Stimulated activated CD8-positive, alpha-beta memory T cell treated with anti-CD3 and anti-CD28 coated beads, Interleukin-4, amount 100 ng/mL, for 1 hour (primary cell): ENCODE results near the gene GNG12.

ENCODE experiments used
- DNase-seq, 2 donors: peaks; one replicate each; pipeline ENCODE4 v3.0.0-alpha.2; 2020; ENCODE audit warnings: low read depth in 2 of 2, low spot score in 1 of 2

Gene GNG12

GRCh38 chr1:67815303-67816094 lies 17.8 kb downstream of the GNG12 start:
- no peak for DNase-seq

DNA sequence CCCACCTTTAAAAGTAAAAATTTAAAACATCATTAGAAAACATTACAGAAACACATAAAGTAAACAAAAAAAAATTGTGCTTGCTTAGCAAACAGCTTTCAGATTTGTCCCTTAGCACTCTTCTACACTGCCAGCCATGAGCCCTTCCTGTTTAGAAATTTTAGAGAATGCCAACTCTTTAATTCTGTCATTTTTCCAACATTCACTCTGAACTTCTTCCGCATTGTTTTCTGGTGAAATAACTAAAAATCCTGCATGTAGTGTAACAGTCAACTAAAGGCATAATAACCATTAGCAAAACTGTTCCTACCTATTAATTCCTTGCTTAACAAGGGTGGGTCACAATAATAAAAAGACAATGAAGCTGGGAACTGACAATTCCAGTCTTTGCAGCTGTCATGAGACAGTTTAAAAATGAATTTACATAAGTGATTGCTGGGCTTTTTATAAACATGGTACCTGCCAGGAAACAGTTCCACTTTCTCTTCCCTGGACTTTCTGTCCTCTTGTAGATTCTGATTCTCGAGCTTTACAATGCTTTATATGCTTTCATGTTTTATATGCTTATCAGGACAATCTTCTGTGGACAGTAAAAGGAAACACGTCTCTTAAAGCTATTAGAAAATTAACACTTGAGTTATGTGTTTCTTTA lies 19.0 kb downstream of the GNG12 start:
- no peak for DNase-seq

DNA sequence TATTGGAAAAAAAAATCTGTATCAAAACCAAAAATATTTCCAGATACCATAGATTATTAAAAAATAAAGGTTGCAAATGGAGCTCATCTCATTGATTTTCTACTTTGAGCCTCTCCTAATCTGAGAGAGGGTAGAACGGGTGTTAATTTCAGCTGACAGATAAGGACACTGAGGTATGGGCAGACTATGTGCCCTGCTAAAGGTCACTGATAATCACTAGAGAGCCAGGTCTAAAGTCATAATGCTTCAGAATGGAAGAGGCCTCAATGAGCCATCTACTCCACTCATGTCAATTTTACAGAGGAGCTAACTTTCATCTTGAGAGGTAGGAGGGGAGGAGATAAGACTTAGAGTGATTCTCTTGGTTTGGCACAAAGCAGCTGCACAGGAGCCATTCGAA lies 21.0 kb downstream of the GNG12 start:
- DNase-seq = no peak

GRCh38 chr1:67811781-67812180 lies 21.5 kb downstream of the GNG12 start:
- DNase-seq = no peak

GRCh38 chr1:67809887-67810286 lies 23.4 kb downstream of the GNG12 start:
- no peak for DNase-seq

DNA sequence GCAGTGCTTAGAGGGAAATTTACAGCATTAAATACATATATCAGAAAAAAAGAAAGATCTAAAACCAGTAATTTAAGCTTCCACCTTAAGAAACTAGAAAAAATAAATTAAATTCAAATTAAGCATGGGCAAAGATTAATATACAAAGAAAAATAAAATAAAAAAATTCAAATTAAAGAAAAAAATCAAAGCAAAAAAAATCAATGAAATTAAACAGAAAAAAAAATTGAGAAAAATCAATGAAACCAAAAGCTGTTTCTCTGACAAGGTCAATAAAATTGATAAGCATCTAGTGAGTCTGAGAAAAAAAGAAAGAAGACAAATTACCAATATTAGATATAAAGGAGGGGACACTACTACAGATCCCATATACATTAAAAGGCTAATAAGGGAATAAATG lies 26.0 kb downstream of the GNG12 start:
- DNase-seq = no peak

GRCh38 chr1:67804710-67805109 lies 28.6 kb downstream of the GNG12 start:
- DNase-seq = no peak

DNA sequence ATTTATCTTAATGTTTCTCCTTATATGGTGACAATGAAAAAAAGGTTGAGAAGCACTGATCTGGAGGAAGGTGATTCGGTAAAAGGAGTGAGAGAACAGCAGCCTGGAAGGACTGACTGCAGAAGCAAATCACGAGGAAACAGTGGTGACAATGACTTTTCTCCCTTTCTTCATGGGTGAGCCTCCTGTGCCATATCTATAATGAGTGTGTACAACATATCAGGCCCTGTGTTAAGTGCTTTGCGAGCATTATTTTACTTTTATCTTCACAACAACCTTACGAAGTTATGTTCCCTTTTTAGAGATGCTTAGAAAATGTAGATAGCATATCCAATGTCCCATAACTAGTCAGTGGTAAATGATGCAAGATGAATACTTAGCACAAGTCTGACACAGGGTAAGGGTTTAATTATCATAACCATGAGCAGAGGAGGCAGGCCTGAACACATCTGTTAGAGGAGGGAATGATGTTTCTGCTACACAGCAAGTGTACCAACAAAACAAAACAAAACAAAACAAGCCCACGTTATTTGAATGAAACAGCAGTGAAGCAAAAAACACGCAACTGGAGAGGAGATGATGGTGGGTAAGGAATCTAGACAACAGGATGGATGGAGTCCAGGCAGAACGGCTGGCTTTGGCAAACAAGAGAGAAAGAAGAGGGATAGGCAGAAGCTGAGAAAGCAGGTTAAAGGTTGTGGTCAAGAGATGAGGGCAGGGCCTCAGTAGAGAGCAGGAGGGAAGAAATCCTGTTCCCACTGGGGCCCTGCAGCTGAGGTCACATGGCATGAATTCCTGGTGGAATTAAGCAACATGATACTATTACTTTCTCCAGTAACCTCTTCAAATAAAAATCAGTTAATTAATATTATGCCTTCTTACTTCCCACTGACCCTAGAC lies 29.6 kb downstream of the GNG12 start:
- DNase-seq = no peak

GRCh38 chr1:67802565-67802964 lies 30.7 kb downstream of the GNG12 start:
- no peak for DNase-seq

GRCh38 chr1:67801903-67802302 lies 31.4 kb downstream of the GNG12 start:
- DNase-seq = no peak

DNA sequence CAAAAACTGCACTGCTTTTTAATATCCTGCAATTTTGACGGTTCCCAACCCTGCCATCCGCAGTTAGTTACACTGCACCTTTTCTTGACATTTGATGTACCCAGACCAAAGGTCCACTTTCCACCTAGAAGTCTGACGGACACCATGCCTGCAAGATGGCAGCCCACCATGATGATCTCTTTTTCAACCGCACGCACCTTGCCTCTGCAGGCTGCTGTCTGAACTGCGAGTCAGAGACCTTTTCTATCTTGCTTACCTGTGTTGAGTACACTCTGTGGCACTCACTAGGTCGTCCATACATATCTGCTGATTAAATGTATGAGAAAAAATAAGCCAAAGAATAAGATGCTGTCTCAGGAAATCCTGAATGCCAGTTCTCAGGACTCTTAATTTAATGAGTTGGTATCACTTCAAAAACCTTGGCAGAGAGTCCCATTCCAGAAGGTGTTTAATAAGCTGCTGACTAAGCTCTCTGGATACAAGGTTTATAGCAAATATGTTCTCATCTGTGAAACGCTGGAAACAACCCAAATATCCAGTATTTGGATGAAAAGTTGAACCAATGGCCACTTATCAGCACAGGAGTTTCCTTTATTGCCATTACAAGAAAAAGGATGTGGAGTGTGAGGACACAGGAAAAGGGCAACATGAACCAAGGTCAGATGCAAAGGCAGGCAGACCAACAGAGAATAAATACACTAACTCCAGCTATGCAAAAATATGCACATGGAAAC lies 37.9 kb downstream of the GNG12 start:
- no peak for DNase-seq

DNA sequence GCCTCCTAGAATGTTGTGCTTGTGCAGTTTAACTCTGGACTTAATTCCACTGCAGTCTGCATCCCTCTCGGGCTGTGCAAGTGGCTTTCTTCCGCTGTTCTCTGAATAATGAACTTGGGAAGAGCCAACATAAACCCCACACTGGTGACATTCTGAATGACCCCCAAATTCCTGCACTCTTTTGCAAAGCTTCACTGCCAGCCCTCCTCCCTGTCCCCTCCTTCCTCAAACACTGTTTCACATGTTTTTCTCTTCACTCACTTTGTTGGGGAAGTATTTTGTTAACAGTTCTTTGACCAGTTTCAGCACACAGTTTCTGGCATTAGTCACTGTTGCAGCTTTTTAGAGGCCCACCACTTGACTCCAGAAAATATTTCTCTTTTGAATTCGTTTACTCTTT lies 39.7 kb downstream of the GNG12 start:
- no peak for DNase-seq

- no peak for DNase-seq
Measured at GRCh38 chr1:67792741-67793458, 40.4 kb downstream of the GNG12 start.

GRCh38 chr1:67792103-67792502 lies 41.2 kb downstream of the GNG12 start:
- DNase-seq = no peak

DNA sequence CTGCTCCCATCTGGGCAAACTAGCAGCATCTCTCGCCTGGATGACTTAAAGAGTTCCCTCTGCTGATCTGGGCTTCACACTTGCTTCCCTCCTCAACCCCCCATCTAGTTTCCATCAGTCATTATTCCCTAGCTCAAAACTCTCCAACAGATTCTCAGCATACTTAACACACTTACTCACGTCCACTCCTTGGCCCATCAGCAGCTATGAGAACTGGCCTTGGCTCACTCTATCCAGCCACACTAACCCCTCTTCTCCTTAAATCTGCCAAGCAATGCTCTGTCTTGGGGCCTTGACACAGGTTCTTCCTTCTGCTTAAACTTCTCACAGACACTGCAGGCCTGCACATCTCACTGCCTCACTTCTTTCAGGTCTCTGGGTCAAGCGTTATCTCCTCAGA lies 41.6 kb downstream of the GNG12 start:
- no peak for DNase-seq

- DNase-seq = no peak
Measured at GRCh38 chr1:67791261-67791660, 42.0 kb downstream of the GNG12 start.

DNA sequence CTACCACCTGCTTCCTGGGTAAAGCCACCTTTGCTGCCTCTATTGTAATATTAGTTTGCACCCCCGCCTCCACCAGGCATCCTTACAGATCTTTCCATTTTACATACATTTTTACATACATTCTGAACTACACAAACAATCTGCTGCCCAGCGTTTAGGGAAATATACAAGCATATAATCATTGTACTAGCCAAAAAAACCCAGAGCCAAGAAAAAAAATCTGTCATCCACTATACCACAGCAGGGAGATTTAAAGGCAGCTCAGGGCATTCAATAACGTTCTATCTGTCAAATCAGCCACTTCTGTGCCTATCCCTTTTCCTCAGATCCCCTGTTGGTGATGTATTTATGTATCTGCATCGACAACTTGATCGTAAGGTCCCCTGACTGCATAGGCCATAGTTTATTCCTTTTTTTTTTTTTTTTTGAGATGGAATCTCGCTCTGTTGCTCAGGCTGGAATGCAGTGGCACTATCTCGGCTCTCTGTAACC lies 43.0 kb downstream of the GNG12 start:
- no peak for DNase-seq

- no peak for DNase-seq
Measured at GRCh38 chr1:67789551-67789950, 43.7 kb downstream of the GNG12 start.

DNA sequence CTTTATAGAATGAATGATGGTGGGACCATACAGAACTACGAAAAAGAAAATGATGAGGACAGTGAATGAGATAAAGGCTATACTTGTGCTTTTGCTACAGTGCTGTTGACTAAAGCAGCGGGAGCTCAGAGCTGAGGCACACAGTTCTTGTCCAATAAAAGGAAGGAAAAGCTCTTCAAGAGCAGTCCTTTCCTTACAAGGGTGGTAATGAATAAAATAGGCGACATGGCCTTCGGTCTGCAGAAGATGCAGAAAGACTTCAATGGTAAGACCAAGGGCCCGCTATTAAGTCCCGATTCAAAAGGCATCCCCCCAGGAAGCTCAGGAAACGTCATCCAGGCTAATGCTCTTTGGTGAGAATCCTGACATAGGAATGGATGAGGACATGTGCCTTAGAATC lies 44.4 kb downstream of the GNG12 start:
- DNase-seq = no peak

- DNase-seq = no peak
Measured at GRCh38 chr1:67788238-67788790, 45.0 kb downstream of the GNG12 start.
